Tibial artery (tissue), 4 donors: ENCODE results near the gene NXN.

ENCODE experiments used
- DNase-seq, 2 donors: peaks; one replicate each; pipeline ENCODE4 v3.0.0-alpha.2; 2019
- H3K27ac ChIP-seq, 2 donors: fragments of 200-600 bp; sonication (generic) in 1 of 2; 1 replicate in 1 of 2; 2 replicates in 1 of 2; pipeline ENCODE4 v1.5.1; 2018 to 2019; ENCODE audit warnings: mild to moderate bottlenecking in 1 of 2
- H3K27me3 ChIP-seq, 2 donors: fragments of 200-600 bp; sonication (generic) in 1 of 2; one replicate each; pipeline versions ENCODE4 v1.5.1 to v1.6.0; 2016 to 2019
- H3K36me3 ChIP-seq, 3 donors: fragments of 200-600 bp; sonication (generic) in 2 of 3; one replicate each; pipeline ENCODE4 v1.5.1; 2016 to 2019; ENCODE audit warnings: mild to moderate bottlenecking in 2 of 3
- H3K4me1 ChIP-seq, 4 donors: fragments of 200-600 bp; sonication (generic) in 2 of 4; 1 replicate in 3 of 4; 2 replicates in 1 of 4; pipeline ENCODE4 v1.5.1; 2016 to 2019
- H3K4me3 ChIP-seq, 2 donors: fragments of 200-600 bp; sonication (generic) in 1 of 2; 1 replicate in 1 of 2; 2 replicates in 1 of 2; pipeline ENCODE4 v1.5.1; 2018 to 2019; ENCODE audit warnings: mild to moderate bottlenecking in 2 of 2
- H3K9me3 ChIP-seq, 3 donors: fragments of 200-600 bp; sonication (generic) in 1 of 3; one replicate each; pipeline ENCODE4 v1.5.1; 2016 to 2019
- CTCF ChIP-seq, 2 experiments: fragments of 200-600 bp in 1 of 2; fragments of 450-650 bp in 1 of 2; IDR thresholded peaks; one replicate each; pipeline ENCODE4 v1.5.1; 2017 to 2019; ENCODE audit warnings: antibody characterized with exemption in 2 of 2, mild to moderate bottlenecking in 1 of 2, moderate library complexity in 1 of 2
- intact Hi-C: fragments of 100-400 bp; cut with DNase I; formaldehyde crosslinking; loops from one replicate; pipeline ENCODE4 v1.15.0; 2023; ENCODE audit warnings: low total_unique reads

The NXN gene

GRCh38 chr17:962166-962565, 17.4 kb downstream of the NXN start:
- no peaks in the 10 kb centered on the region for H3K27me3 ChIP-seq
- DNase-seq = no peak

GRCh38 chr17:958712-959451, 20.7 kb downstream of the NXN start:
- no peak for DNase-seq
- Histone ChIP-seq H3K36me3 (no peaks in the 10 kb centered on the region), H3K4me1 (peaks cover 0 to 18% (median 9%) of the 10 kb centered on the region in 4 donors), H3K9me3 (no peaks in the 10 kb centered on the region), H3K4me3 (no peak overlapping the region), H3K27me3 (no peaks in the 10 kb centered on the region), H3K27ac (no peak overlapping the region)
- TF ChIP-seq CTCF (IDR thresholded peaks at IDR 0.05) = no peak
- intact Hi-C loops = no loop called here

More at GRCh38 chr17:962166-962565, 17.4 kb downstream of the NXN start:
- intact Hi-C loops = no loop called here
- no peak overlapping the region for H3K27ac ChIP-seq
- no peak overlapping the region for H3K4me3 ChIP-seq
- H3K36me3 ChIP-seq = no peaks in the 10 kb centered on the region
- no peaks in the 10 kb centered on the region for H3K9me3 ChIP-seq
- TF ChIP-seq CTCF (IDR thresholded peaks at IDR 0.05) = no peak
- peaks cover 0 to 7% (median 6%) of the 10 kb centered on the region in 4 donors for H3K4me1 ChIP-seq

- Histone ChIP-seq H3K27me3 (no peaks in the 10 kb centered on the region), H3K36me3 (no peaks in the 10 kb centered on the region), H3K9me3 (no peaks in the 10 kb centered on the region), H3K4me1 (peaks cover 0 to 18% (median 9%) of the 10 kb centered on the region in 4 donors), H3K27ac (no peak overlapping the region), H3K4me3 (no peak overlapping the region)
- intact Hi-C loops = no loop called here
- DNase-seq = no peak
- TF ChIP-seq CTCF (IDR thresholded peaks at IDR 0.05) = no peak
Observed at GRCh38 chr17:957856-958421, 21.6 kb downstream of the NXN start.

GRCh38 chr17:956905-957304, 22.7 kb downstream of the NXN start:
- Histone ChIP-seq H3K4me3 (no peak overlapping the region), H3K36me3 (no peaks in the 10 kb centered on the region), H3K4me1 (peaks cover 0 to 19% (median 10%) of the 10 kb centered on the region in 4 donors), H3K9me3 (no peaks in the 10 kb centered on the region), H3K27me3 (no peaks in the 10 kb centered on the region), H3K27ac (no peak overlapping the region)
- TF ChIP-seq CTCF (IDR thresholded peaks at IDR 0.05) = no peak
- intact Hi-C loops = no loop called here
- DNase-seq = no peak

GRCh38 chr17:954431-955164, 25.0 kb downstream of the NXN start:
- Histone ChIP-seq H3K4me3 (no peak overlapping the region), H3K9me3 (no peaks in the 10 kb centered on the region), H3K27ac (peak overlapping the region; percentile 46 to 54), H3K36me3 (no peaks in the 10 kb centered on the region), H3K27me3 (no peaks in the 10 kb centered on the region), H3K4me1 (peaks cover 0 to 42% (median 29%) of the 10 kb centered on the region in 4 donors)
- no peak for TF ChIP-seq CTCF (IDR thresholded peaks at IDR 0.05)
- no peak for DNase-seq
- intact Hi-C loops = no loop called here
